Right kidney (tissue), 1 donor: ENCODE measurements around the gene SLAIN2.
"Not testable (repeated sequence)": the region's sequence is repeated elsewhere in the genome, so short reads cannot be mapped to it uniquely, and the experiment has no call there.

ENCODE experiments used
- DNase-seq: peaks from one replicate; pipeline ENCODE4 v3.0.0-alpha.2; 2016

Gene SLAIN2

DNA sequence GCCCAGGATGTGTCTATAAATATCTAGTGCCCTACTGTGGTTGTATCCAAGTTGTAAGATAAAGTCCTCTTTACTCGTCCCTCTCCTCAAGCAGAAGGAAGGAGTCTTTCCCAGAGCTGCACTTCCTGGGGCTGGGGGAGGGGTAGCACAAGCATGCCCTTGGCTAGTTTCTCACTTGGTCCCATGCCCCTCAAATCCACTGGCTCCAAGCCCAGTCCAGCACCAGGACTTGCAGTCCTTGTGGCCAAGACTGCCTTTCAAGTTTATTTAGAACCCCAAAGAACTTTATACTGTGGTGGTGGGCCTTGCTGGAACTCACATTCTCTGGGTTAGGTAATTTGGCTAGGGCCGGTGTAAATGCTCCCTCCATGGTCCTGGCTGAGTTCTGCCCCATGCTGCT, 98.7 kb downstream of the SLAIN2 start:
- no peak for DNase-seq

DNA sequence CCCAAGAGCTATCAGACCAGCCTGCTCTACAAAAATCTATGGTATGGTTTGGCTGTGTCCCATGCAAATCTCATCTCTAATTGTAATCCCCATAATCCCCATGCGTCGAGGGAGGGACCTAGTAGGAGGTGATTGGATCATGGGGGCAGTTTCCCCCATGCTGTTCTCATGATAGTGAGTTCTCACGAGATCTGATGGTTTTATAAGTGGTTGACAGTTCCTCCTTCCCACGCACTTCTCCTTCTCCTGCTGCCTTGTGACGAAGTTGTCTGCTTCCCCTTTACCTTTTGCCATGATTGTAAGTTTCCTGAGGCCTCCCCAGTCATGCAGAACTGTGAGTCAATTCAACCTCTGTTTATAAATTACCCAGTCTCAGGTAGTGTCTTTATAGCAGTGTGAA, 99.6 kb downstream of the SLAIN2 start:
- DNase-seq: not testable (repeated sequence)

DNA sequence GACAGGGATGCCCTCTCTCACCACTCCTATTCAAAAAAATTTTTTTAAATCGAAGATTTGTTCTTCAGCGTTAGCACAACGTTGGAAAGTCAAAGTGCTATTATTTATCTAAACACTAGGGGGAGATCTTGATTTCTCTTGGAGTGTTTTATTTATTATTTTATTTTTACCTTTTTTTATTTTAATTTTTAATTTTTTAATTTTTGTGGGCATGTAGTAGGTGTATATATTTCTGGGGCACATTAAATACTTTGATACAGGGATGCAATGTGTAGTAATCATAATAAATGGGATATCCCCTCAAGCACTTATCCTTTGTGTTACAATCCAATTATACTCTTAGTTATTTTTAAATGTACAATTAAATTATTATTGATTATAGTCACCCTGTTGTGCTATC, 104.4 kb downstream of the SLAIN2 start:
- DNase-seq: no peak

DNA sequence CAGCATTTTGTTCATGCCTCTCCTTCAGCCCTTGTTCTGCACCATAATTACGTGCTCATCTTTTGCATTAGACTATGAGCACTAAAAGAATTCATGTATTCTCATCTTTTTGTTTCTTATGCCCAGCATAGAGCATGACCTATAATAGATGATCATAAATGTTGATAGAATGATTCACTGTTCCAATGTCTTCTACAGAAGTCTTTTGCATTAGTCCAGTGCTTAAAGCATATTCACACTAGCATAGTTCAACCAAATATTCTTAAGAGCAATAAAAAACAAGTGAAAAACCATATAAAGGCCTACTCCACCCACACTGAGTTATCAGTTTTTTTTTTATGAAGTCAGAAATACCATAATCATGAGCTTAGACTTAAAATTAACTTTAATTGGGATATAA, 105.3 kb downstream of the SLAIN2 start:
- no peak for DNase-seq

DNA sequence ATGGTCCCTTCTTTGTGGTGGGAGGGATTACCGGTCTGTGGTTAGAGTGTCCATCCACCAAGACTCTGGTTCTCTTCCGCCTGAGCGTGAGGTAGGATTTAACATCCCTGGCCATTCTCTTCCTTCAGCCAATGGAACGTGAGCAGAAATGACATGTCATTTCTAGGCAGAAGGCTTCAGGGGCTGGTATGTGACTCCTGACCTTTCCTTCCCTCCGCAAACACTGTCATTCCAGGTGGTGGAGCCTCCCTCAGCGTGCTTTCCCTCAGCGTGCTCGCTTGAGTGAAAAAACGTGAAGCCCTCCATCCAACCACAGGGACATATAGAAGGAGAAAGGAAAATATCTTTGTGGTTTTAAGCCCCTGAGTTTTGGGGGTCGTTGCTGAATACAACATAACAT, 107.8 kb downstream of the SLAIN2 start:
- no peak for DNase-seq

DNA sequence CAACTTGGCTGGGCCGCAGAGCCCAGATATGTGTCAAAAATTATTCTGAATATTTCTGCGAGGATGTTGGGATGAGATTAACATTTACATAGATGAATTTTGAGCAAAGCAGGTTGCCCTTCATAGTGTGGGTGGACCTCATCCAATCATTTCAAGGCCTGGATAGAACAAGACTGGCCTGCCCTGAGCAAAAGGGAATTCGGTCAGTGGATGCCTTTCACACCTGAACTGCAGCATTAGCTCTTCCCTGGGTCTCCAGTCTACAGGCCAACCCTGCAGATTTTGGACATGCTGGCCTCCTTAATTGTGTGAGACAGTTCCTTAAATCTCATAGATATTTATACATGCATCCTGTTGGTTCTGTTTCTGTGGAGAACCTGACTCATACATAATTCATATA, 109.4 kb downstream of the SLAIN2 start:
- DNase-seq: no peak

DNA sequence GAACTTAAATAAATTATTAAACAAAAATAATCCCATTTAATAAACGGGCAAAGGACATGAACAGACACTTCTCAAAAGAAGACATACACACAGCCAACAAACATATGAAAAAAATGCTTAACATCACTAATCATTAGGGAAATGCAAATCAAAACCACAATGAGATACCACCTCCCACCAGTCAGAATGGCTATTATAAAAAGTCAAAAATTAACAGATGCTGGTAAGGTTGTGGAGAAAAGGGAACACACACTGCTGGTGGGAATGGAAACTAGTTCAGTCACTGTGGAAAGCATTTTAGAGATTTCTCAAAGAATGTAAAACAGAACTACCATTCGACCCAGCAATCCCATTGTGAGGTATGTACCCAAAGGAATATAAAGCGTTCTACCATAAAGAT, 110.3 kb downstream of the SLAIN2 start:
- DNase-seq: not testable (repeated sequence)

DNA sequence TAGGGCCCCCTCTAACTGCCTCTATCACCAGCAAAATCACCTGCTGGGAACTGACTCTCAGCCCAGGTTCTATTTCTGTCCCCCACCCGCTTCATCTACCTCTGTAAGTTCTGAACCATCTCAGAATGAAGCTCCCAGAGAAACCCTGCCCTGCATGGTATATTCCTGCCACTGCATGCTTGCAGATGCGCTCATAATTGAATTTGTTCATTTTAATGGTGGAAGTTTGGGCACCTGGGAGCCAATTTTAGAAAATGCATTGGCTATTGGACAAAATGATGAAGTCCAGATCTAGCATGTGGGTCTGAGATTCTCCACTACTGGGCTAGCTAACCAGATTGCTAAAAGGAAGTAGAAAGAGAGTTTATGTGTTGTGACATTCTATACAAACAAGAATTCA, 113.3 kb downstream of the SLAIN2 start:
- DNase-seq: no peak

DNA sequence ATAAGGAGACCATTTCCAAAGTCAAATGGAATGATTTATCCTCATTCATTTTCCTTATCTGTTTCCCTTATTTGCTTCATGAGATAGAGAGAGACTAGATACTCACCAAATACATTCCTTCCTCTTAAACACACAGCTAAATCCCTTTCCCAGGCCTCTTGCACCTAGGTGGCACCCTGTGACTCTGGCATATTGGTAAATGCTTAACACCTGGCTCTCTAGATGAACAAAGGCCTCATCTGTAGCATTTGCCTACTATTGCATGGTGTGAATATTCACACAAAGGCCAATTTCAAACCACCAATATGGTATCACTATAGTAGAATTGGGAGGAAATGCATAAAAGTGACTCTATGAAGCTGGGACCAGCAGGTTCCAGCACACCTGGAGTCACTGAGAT, 119.7 kb downstream of the SLAIN2 start:
- DNase-seq: no peak

DNA sequence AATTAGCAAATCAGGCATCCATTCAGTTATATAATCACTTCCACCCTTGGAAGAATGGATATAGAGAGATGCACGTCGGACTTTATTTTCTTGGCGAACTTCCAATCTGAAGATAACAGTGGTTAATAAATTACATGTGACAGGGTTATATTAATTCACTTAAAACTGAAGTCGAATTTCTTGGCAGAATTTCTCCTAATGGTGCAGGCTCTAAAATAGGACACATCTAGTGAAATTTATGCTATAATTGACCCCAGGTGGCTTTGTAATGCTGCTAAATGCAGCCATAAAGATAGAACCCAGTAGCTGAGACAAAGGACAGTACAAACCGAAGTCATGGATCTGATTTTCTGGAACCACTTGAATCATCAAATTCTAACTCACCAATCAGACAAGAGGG, 121.0 kb downstream of the SLAIN2 start:
- no peak for DNase-seq

DNA sequence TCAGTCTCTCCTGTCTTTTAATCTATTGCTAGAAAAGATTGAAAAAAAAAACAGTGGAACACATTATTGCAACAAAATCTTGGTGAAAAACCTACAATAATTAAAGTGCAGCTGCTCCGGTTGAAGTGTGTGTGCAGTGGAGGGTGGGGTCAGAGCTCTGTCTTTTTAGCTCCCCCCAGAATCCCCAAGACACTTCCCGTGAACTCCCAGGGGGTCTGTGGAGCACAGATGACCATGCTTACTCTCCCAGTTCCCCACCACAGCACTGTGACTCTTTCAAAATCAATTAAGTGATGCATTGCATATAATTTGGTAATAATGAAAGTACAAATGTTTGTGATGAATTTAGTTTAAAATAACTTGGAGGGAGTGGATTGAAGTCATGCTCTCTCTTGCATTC, 126.1 kb downstream of the SLAIN2 start:
- no peak for DNase-seq

DNA sequence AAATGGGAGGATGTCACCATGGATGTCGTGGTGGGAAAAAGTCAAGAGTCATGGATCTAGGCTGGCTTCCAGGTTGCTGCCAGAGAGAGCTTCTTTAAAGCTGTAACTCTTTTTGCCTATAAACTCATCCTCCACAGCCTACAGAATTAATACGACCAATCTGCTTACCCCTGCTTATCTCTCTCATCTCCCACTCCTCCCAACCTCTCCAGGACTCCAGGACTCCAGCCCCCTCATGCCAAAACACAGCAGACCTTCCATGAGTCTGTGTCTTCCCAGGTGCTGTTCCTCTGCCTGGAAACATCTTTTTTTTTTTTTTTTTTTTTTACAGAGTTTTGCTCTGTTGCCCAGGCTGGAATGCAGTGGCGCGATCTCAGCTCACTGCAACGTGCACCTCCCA, 126.6 kb downstream of the SLAIN2 start:
- DNase-seq: no peak

DNA sequence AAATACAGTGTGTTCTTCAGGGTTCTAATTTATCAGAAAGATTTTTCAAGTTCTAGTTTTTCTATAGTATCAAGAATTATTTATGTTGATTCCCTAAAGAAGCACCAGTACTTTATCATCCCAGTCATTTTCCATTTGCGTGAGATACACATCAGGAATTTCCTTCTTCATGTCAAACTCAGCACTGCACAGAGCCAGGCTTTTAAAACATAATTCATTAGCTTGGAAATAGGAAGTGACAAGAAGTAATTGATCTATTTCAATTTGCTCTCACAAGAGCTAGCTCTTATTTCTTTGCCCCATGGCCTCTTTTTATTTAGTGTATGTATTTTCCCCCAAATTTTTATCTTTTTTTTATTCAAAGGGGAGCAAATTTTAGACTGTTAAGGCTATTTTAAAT, 128.8 kb downstream of the SLAIN2 start:
- DNase-seq: no peak

DNA sequence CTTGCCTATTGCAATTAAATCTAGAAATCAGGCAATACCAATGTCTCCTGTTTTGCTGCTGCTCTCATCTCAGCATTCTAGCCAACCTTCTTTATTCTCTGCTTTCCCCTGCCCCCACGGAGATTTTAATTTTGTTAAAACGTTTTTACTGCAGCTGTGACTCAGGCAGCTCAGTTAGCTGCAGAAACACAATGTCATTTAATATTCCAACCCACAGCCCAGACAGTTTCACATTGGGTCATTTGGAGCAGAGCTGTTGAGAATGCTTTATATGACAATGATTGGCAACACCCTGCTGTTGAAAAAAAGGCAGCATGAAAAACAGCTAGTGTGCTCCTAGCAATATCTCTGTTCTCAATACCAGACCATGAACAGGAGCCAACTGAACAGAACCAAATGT, 129.2 kb downstream of the SLAIN2 start:
- DNase-seq: no peak

DNA sequence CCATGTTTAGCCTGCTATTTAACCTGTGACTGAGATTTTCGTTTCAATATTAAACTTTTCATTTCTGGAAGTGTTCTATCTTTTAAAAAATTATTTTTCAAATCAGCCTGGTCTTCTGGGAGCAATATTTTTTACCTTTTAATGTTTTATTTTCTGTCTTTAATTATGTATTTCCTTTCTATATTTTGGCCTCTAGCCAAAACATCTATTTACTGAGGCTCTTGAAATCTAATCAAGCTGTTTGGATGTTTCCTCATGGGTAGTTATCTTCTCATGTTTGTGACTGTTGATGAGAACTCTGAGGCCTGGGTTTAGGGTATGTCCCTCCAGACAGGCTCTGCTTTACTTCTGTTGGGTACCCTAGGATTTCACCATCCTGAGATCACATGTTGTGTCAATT, 131.5 kb downstream of the SLAIN2 start:
- DNase-seq: no peak

DNA sequence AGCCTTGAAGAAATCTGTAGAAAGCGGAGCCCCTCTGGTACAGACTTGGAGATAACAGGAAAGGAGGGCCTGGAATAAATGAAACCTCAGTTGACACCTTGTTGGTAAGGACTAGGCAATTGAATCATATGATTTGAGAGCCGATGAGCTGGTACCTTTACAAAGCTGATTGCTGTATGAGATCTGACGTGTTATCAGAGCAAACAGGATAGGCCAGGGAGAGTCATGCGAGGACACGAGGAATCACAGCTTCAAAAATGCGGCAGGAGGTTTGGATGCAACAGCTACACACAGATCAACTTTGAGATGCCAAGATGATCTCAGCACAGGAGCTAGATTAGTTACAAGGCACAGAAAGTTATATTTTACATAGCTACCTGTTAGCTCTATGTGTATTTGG, 134.4 kb downstream of the SLAIN2 start:
- no peak for DNase-seq
